Measurements from ENCODE around the gene NTN1. TPM values are rescaled to one million over a fixed set of nuclear protein-coding genes. Genes with fewer than 3 reads are reported as not detected.

NTN1 gene
- total RNA-seq, 2 experiments from 2014 or later: 1.2 to 1.3 TPM

GRCh38 chr17:9009096-9009495, 12.2 kb upstream of the NTN1 start:
- Mint-ChIP-seq H3K27me3 (peaks cover 53% of the 10 kb centered on the region), H3K9me3 (no peaks in the 10 kb centered on the region), H3K27ac (no peak overlapping the region), H3K4me1 (ENCODE audit: low read depth) (peaks cover 2% of the 10 kb centered on the region), H3K36me3 (ENCODE audit: low read depth) (no peaks in the 10 kb centered on the region), H3K4me3 (no peak overlapping the region)
- no peak for DNase-seq
- intact Hi-C loops (cut with micrococcal nuclease): no loop called here
- TF ChIP-seq CTCF (IDR thresholded peaks at IDR 0.05): no peak
- POLR2A ChIA-PET: no interaction called here
- CTCF ChIA-PET: interaction anchor here (1.2 to 5.7 kb wide), 2 partner anchors 11 to 223 kb away, joined by 4 to 34 read pairs; no protein-coding TSS in a partner anchor
- ATAC-seq: no peak

GRCh38 chr17:9009737-9010136, 11.6 kb upstream of the NTN1 start:
- H3K27ac Mint-ChIP-seq: no peak overlapping the region
- H3K27me3 Mint-ChIP-seq: peaks cover 47% of the 10 kb centered on the region
- peaks cover 2% of the 10 kb centered on the region for H3K4me1 Mint-ChIP-seq (ENCODE audit: low read depth)
- ATAC-seq: no peak
- intact Hi-C loops (cut with micrococcal nuclease): loop anchor here (10.0 kb wide), 1 partner anchor 515 kb away; no protein-coding TSS in a partner anchor
- no peak for TF ChIP-seq CTCF (IDR thresholded peaks at IDR 0.05)
- no peak for DNase-seq
- H3K4me3 Mint-ChIP-seq: no peak overlapping the region
- ChIA-PET POLR2A (interaction anchor here (1.2 kb wide), 1 partner anchor 12 kb away, joined by 3 read pairs; the partner anchor contains the start of gene NTN1), CTCF (interaction anchor here (1.2 to 5.7 kb wide), 2 partner anchors 12 to 224 kb away, joined by 4 to 34 read pairs; no protein-coding TSS in a partner anchor)
- no peaks in the 10 kb centered on the region for H3K9me3 Mint-ChIP-seq
- H3K36me3 Mint-ChIP-seq (ENCODE audit: low read depth): no peaks in the 10 kb centered on the region

GRCh38 chr17:9011001-9011400, 10.3 kb upstream of the NTN1 start:
- Mint-ChIP-seq H3K9me3 (no peaks in the 10 kb centered on the region), H3K27me3 (peaks cover 39% of the 10 kb centered on the region), H3K36me3 (ENCODE audit: low read depth) (no peaks in the 10 kb centered on the region), H3K4me3 (no peak overlapping the region), H3K27ac (no peak overlapping the region), H3K4me1 (ENCODE audit: low read depth) (no peaks in the 10 kb centered on the region)
- TF ChIP-seq CTCF (IDR thresholded peaks at IDR 0.05): no peak
- ChIA-PET POLR2A (interaction anchor here (1.3 kb wide), 1 partner anchor 11 kb away, joined by 3 read pairs; no protein-coding TSS in a partner anchor), CTCF (interaction anchor here (0.6 to 5.7 kb wide), 2 partner anchors 13 to 226 kb away, joined by 3 to 34 read pairs; no protein-coding TSS in a partner anchor)
- DNase-seq: no peak
- intact Hi-C loops (cut with micrococcal nuclease): loop anchor here (10.0 kb wide), 1 partner anchor 514 kb away; no protein-coding TSS in a partner anchor
- no peak for ATAC-seq

GRCh38 chr17:9016941-9017552, 4.3 kb upstream of the NTN1 start:
- no peak for TF ChIP-seq CTCF (IDR thresholded peaks at IDR 0.05)
- no peak overlapping the region for H3K27ac Mint-ChIP-seq
- H3K4me1 Mint-ChIP-seq (ENCODE audit: low read depth): no peaks in the 10 kb centered on the region
- POLR2A ChIA-PET: interaction anchor here (0.6 kb wide), 1 partner anchor 336 kb away, joined by 3 read pairs; no protein-coding TSS in a partner anchor
- H3K36me3 Mint-ChIP-seq (ENCODE audit: low read depth): no peaks in the 10 kb centered on the region
- DNase-seq: no peak
- ATAC-seq: no peak
- H3K9me3 Mint-ChIP-seq: no peaks in the 10 kb centered on the region
- H3K4me3 Mint-ChIP-seq: no peak overlapping the region
- CTCF ChIA-PET: interaction anchor here (1.3 kb wide), 1 partner anchor 14 kb away, joined by 6 read pairs; no protein-coding TSS in a partner anchor
- H3K27me3 Mint-ChIP-seq: peaks cover 30% of the 10 kb centered on the region
- intact Hi-C loops (cut with micrococcal nuclease): loop anchor here (10.0 kb wide), 1 partner anchor 508 kb away; no protein-coding TSS in a partner anchor

GRCh38 chr17:9018726-9019125, 2.6 kb upstream of the NTN1 start:
- ATAC-seq: no peak
- no peak for TF ChIP-seq CTCF (IDR thresholded peaks at IDR 0.05)
- POLR2A ChIA-PET: no interaction called here
- intact Hi-C loops (cut with micrococcal nuclease): loop anchor here (10.0 kb wide), 1 partner anchor 506 kb away; no protein-coding TSS in a partner anchor
- Mint-ChIP-seq H3K27me3 (peaks cover 32% of the 10 kb centered on the region), H3K4me1 (ENCODE audit: low read depth) (peaks cover 5% of the 10 kb centered on the region), H3K36me3 (ENCODE audit: low read depth) (no peaks in the 10 kb centered on the region), H3K9me3 (no peaks in the 10 kb centered on the region), H3K4me3 (no peak overlapping the region), H3K27ac (no peak overlapping the region)
- DNase-seq: no peak
- CTCF ChIA-PET: interaction anchor here (1.4 to 1.9 kb wide), 3 partner anchors 20 to 124 kb away, joined by 4 to 6 read pairs (median 4); no protein-coding TSS in a partner anchor

Data from activated CD8-positive, alpha-beta T cell treated with anti-CD3 and anti-CD28 coated beads for 36 hours (primary cell).